CD4-positive, alpha-beta memory T cell (primary cell): ENCODE measurements around the gene PCNA. TPM values are rescaled to one million over a fixed set of nuclear protein-coding genes. Genes with fewer than 3 reads are reported as not detected.

Experiments used
- CTCF ChIA-PET: fragments of 350-600 bp; sonication (Branson Sonifier 250); formaldehyde crosslinking; loops from one replicate; lab custom pipeline; 2021; ENCODE audit warnings: inconsistent platforms; ENCODE audit not compliant: partially characterized antibody; lab: Charles Lee
- POLR2A ChIA-PET: fragments of 350-600 bp; sonication (Branson Sonifier 250); formaldehyde crosslinking; loops from one replicate; lab custom pipeline; 2021; ENCODE audit not compliant: partially characterized antibody; lab: Charles Lee
- DNase-seq, 5 donors: peaks; one replicate each; pipeline versions ENCODE4 v3.0.0 to v3.0.0-alpha.2; 2020 to 2022; ENCODE audit warnings: mixed read lengths in 1 of 5
- H3K27ac ChIP-seq: one replicate; pipeline ENCODE4 v1.7.0; 2013; ENCODE audit warnings: low read depth, low read length
- H3K27me3 ChIP-seq: 2 replicates; pipeline ENCODE4 v1.7.0; 2013; ENCODE audit warnings: mild to moderate bottlenecking, low read length, moderate library complexity; ENCODE audit not compliant: insufficient read depth
- H3K36me3 ChIP-seq: 2 replicates; pipeline ENCODE4 v1.7.0; 2013; ENCODE audit warnings: mild to moderate bottlenecking, low read length, moderate library complexity; ENCODE audit not compliant: insufficient read depth
- H3K4me1 ChIP-seq: 2 replicates; pipeline ENCODE4 v1.7.0; 2013; ENCODE audit warnings: mild to moderate bottlenecking, low read length, moderate library complexity; ENCODE audit not compliant: insufficient read depth
- H3K4me3 ChIP-seq, 2 donors: one replicate each; pipeline ENCODE4 v1.7.0; 2013; ENCODE audit warnings: low read length in 2 of 2, mild to moderate bottlenecking in 1 of 2
- H3K9me3 ChIP-seq, 2 donors: one replicate each; pipeline ENCODE4 v1.7.0; 2013; ENCODE audit warnings: low read length in 2 of 2, control low read depth in 1 of 2; ENCODE audit not compliant: control insufficient read depth in 1 of 2
- H3K27ac Mint-ChIP-seq, 7 donors: one replicate each; pipeline ENCODE4 v1.8.0; 2020 to 2021; ENCODE audit warnings: mixed read lengths in 7 of 7, mild to moderate bottlenecking in 6 of 7, inconsistent platforms in 3 of 7, moderate library complexity in 3 of 7
- H3K27me3 Mint-ChIP-seq, 2 donors: one replicate each; pipeline ENCODE4 v1.8.0; 2020 to 2021; ENCODE audit warnings: mixed read lengths in 2 of 2
- H3K36me3 Mint-ChIP-seq, 2 donors: one replicate each; pipeline ENCODE4 v1.8.0; 2020 to 2021; ENCODE audit warnings: mixed read lengths in 2 of 2, inconsistent platforms in 1 of 2, mild to moderate bottlenecking in 1 of 2
- H3K4me1 Mint-ChIP-seq, 4 donors: one replicate each; pipeline ENCODE4 v1.8.0; 2020 to 2021; ENCODE audit warnings: mixed read lengths in 4 of 4, mild to moderate bottlenecking in 1 of 4
- H3K4me3 Mint-ChIP-seq, 8 donors: one replicate each; pipeline ENCODE4 v1.8.0; 2020 to 2021; ENCODE audit warnings: mixed read lengths in 8 of 8, mild to moderate bottlenecking in 7 of 8, moderate library complexity in 6 of 8, inconsistent platforms in 3 of 8
- H3K9me3 Mint-ChIP-seq, 8 donors: one replicate each; pipeline ENCODE4 v1.8.0; 2020 to 2021; ENCODE audit warnings: mixed read lengths in 8 of 8, mild to moderate bottlenecking in 5 of 8, inconsistent platforms in 3 of 8, moderate library complexity in 1 of 8
- intact Hi-C: fragments of 100-400 bp; cut with micrococcal nuclease; formaldehyde crosslinking; loops from one replicate; pipeline ENCODE4 v1.15.1; 2023
- polyA plus RNA-seq, 2 donors: library from polyadenylated mRNA; unstranded; fragments of 300-500 nt; fragmentation: Illumina TruSeq; gene quantifications; one replicate each; pipeline ENCODE4 v1.2.3, GENCODE V29; 2021
- total RNA-seq, 2 experiments: library from RNA; stranded (reverse); gene quantifications; one replicate each; pipeline ENCODE4 v1.2.3, GENCODE V29; 2021

PCNA gene
- total and polyA plus RNA-seq, 4 experiments from 2014 or later, result 60.0 to 71.9 (median 64.6) TPM

DNA sequence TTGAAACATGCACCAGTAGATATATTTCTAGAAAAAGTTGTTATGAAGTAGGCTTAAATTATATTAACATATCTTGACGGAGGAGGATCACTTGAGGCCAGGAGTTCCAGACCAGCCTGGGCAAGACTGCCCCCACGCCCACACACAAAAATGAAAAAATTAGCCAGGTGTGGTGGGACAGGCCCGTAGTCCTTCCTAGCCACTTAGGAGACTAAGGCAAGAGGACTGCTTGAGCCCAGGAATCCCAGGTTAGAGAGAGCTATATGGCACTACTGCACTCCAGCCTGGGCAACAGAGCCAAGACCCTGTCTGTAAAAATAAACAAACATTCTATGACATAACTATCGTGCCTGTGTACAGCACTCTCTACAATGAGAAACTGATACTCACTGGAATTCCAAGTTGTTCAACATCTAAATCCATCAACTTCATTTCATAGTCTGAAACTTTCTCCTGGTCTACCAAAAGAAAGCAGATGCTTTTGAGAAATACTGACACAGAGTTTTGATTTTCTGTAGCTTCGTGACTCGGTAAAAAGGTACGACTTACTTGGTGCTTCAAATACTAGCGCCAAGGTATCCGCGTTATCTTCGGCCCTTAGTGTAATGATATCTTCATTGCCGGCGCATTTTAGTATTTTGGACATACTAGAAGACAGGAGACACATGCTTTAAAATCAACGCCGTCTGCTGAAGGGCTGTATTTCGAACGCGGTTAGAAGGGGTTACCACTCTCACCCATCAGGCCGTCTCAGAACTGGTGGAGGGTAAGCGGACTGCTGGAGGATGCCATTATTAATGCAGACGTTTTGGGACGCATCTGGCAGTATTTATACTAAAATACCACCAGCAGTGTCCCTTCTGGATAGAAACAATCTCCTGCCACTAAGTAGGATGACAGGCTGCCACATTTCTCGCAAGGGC lies 1.3 kb downstream of the PCNA start:
- no peak for DNase-seq
- no peaks in the 10 kb centered on the region for H3K9me3 ChIP-seq
- ChIA-PET CTCF (interaction anchor here (1.4 to 11.4 kb wide), 3 partner anchors 13 to 73 kb away, joined by 3 to 173 read pairs (median 11); no protein-coding TSS in a partner anchor), POLR2A (interaction anchor here (0.8 to 2.5 kb wide), 9 partner anchors 8 to 307 kb away, joined by 3 to 15 read pairs (median 4); partner anchors contain the start of gene CDS2)
- H3K27ac ChIP-seq, result peak overlapping the region; percentile 72
- H3K27me3 ChIP-seq, result no peaks in the 10 kb centered on the region
- peaks cover 0 to 2% (median 0%) of the 10 kb centered on the region in 8 donors for H3K9me3 Mint-ChIP-seq
- peak overlapping the region; percentile 92 to 97 (median 95) for H3K4me3 Mint-ChIP-seq
- peaks cover 16 to 46% (median 32%) of the 10 kb centered on the region in 4 donors for H3K4me1 Mint-ChIP-seq
- H3K36me3 ChIP-seq, result peaks cover 37% of the 10 kb centered on the region
- peak overlapping the region; percentile 71 to 96 (median 92) for H3K27ac Mint-ChIP-seq
- H3K27me3 Mint-ChIP-seq, result no peaks in the 10 kb centered on the region
- intact Hi-C loops, result loop anchor here (1.0 kb wide), 1 partner anchor 9 kb away; the partner anchor contains the start of gene CDS2
- peaks cover 35% of the 10 kb centered on the region for H3K4me1 ChIP-seq
- peaks cover 13 to 44% of the 10 kb centered on the region in 2 donors for H3K36me3 Mint-ChIP-seq
- peak overlapping the region; percentile 83 to 89 for H3K4me3 ChIP-seq

DNA sequence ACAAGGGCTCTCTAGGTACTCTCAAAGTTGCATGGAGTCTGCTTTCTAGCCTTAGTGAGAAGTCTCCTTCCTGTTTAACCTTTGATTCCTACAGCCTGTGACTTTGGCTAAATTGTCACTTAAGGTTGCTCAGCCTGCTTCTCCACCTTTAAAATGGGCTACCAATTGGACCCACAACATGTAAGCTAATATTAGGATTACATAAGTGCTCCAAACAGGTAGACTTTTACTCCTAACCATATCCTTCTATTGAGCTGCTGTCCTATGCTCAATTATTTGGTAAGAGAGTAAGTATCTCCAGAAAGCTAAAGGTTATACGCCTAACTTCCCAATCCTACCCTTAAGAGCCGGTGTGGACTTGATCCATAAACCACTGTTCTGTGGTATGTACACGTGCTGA lies 2.9 kb downstream of the PCNA start:
- CTCF ChIA-PET, result interaction anchor here (1.4 to 3.4 kb wide), 5 partner anchors 11 to 106 kb away, joined by 3 to 11 read pairs (median 6); no protein-coding TSS in a partner anchor
- Mint-ChIP-seq H3K9me3 (peaks cover 0 to 2% (median 0%) of the 10 kb centered on the region in 8 donors), H3K36me3 (peaks cover 13 to 54% of the 10 kb centered on the region in 2 donors), H3K27ac (peak overlapping the region in 2 of 7 donors; percentile 35 to 93), H3K4me1 (peaks cover 22 to 62% (median 42%) of the 10 kb centered on the region in 4 donors), H3K27me3 (no peaks in the 10 kb centered on the region), H3K4me3 (no peak overlapping the region)
- H3K27ac ChIP-seq, result no peak overlapping the region
- H3K4me3 ChIP-seq, result no peak overlapping the region
- H3K27me3 ChIP-seq, result no peaks in the 10 kb centered on the region
- H3K9me3 ChIP-seq, result no peaks in the 10 kb centered on the region
- H3K36me3 ChIP-seq, result peaks cover 37% of the 10 kb centered on the region
- POLR2A ChIA-PET, result interaction anchor here (3.7 kb wide), 1 partner anchor 10 kb away, joined by 32 read pairs; the partner anchor contains the start of gene CDS2
- intact Hi-C loops, result no loop called here
- DNase-seq, result no peak
- peaks cover 44% of the 10 kb centered on the region for H3K4me1 ChIP-seq

- intact Hi-C loops, result no loop called here
- Histone ChIP-seq H3K9me3 (no peaks in the 10 kb centered on the region), H3K27me3 (no peaks in the 10 kb centered on the region), H3K36me3 (peaks cover 37% of the 10 kb centered on the region), H3K4me3 (no peak overlapping the region), H3K4me1 (peaks cover 43% of the 10 kb centered on the region), H3K27ac (no peak overlapping the region)
- H3K9me3 Mint-ChIP-seq, result no peaks in the 10 kb centered on the region
- H3K4me1 Mint-ChIP-seq, result peaks cover 16 to 53% (median 33%) of the 10 kb centered on the region in 4 donors
- H3K36me3 Mint-ChIP-seq, result peaks cover 13 to 58% of the 10 kb centered on the region in 2 donors
- H3K27me3 Mint-ChIP-seq, result no peaks in the 10 kb centered on the region
- ChIA-PET POLR2A (interaction anchor here (1.1 to 3.7 kb wide), 2 partner anchors 12 to 14 kb away, joined by 5 to 32 read pairs; partner anchors contain the start of gene CDS2), CTCF (no interaction called here)
- peak overlapping the region in 6 of 7 donors; percentile 41 to 98 (median 84) for H3K27ac Mint-ChIP-seq
- DNase-seq, result no peak
- peak overlapping the region in 5 of 8 donors; percentile 7 to 54 (median 25) for H3K4me3 Mint-ChIP-seq
Measured at GRCh38 chr20:5114403-5114802, 5.4 kb downstream of the PCNA start.

DNA sequence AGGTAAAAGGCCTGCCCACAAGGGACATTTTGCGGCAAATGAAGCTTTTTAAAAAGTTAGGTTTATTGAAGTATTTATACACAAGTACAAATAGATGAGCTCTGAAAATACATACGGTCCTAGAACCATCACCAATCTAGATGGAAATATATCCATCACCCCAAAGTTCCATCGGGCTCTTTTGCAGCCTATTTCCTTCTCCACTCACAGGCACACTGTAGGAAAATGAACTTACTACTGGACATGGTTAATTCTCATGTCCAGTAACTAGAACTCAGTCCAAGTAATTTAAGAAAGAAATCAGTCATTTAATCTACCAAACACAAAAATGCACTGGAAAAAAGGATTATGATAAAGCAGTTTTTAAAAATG lies 6.2 kb downstream of the PCNA start:
- H3K36me3 Mint-ChIP-seq, result peaks cover 17 to 61% of the 10 kb centered on the region in 2 donors
- no peaks in the 10 kb centered on the region for H3K9me3 ChIP-seq
- H3K4me3 ChIP-seq, result peak overlapping the region; percentile 86 to 95
- peak overlapping the region; percentile 96 to 99 (median 97) for H3K27ac Mint-ChIP-seq
- H3K27me3 ChIP-seq, result no peaks in the 10 kb centered on the region
- peaks cover 14 to 48% (median 28%) of the 10 kb centered on the region in 4 donors for H3K4me1 Mint-ChIP-seq
- no peaks in the 10 kb centered on the region for H3K27me3 Mint-ChIP-seq
- no peak for DNase-seq
- H3K4me1 ChIP-seq, result peaks cover 38% of the 10 kb centered on the region
- intact Hi-C loops, result no loop called here
- H3K4me3 Mint-ChIP-seq, result peak overlapping the region; percentile 90 to 98 (median 94)
- H3K36me3 ChIP-seq, result peaks cover 44% of the 10 kb centered on the region
- no peaks in the 10 kb centered on the region for H3K9me3 Mint-ChIP-seq
- H3K27ac ChIP-seq, result peak overlapping the region; percentile 93
- POLR2A ChIA-PET, result interaction anchor here (1.1 kb wide), 1 partner anchor 13 kb away, joined by 5 read pairs; no protein-coding TSS in a partner anchor
- CTCF ChIA-PET, result no interaction called here

- CTCF ChIA-PET, result interaction anchor here (1.3 kb wide), 1 partner anchor 18 kb away, joined by 7 read pairs; the partner anchor contains the start of gene CDS2
- Histone ChIP-seq H3K27me3 (no peaks in the 10 kb centered on the region), H3K9me3 (no peaks in the 10 kb centered on the region), H3K27ac (no peak overlapping the region), H3K4me3 (no peak overlapping the region), H3K36me3 (peaks cover 31% of the 10 kb centered on the region), H3K4me1 (peaks cover 19% of the 10 kb centered on the region)
- H3K27me3 Mint-ChIP-seq, result no peaks in the 10 kb centered on the region
- no peak for DNase-seq
- H3K9me3 Mint-ChIP-seq, result no peaks in the 10 kb centered on the region
- POLR2A ChIA-PET, result no interaction called here
- H3K27ac Mint-ChIP-seq, result peak overlapping the region in 5 of 7 donors; percentile 17 to 57 (median 21)
- peaks cover 13 to 40% of the 10 kb centered on the region in 2 donors for H3K36me3 Mint-ChIP-seq
- H3K4me3 Mint-ChIP-seq, result no peak overlapping the region
- H3K4me1 Mint-ChIP-seq, result peaks cover 12 to 29% (median 16%) of the 10 kb centered on the region in 4 donors
- intact Hi-C loops, result no loop called here
Measured at GRCh38 chr20:5109276-5109675, 10.5 kb downstream of the PCNA start.

DNA sequence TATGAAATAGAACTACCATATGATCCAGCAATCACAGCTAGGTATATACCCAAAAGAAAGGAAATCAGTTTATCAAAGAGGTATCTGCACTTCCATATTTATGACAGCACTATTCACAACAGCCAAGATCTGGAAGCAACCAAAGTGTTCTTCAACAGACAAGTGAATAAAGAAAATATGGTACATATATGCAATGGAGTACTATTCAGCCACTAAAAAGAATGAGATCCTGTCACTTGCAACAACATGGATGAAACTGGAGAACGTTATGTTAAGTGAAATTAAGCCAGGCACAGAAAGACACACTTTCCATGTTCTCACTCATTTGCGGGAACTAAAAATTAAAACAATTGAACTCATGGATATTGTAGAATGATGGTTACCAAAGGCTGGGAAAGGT lies 15.3 kb downstream of the PCNA start:
- Histone ChIP-seq H3K9me3 (no peaks in the 10 kb centered on the region), H3K27me3 (no peaks in the 10 kb centered on the region), H3K4me3 (no peak overlapping the region), H3K4me1 (no peaks in the 10 kb centered on the region), H3K36me3 (peaks cover 55% of the 10 kb centered on the region), H3K27ac (no peak overlapping the region)
- H3K36me3 Mint-ChIP-seq, result peaks cover 42 to 60% of the 10 kb centered on the region in 2 donors
- no peak for DNase-seq
- peaks cover 7 to 20% (median 13%) of the 10 kb centered on the region in 4 donors for H3K4me1 Mint-ChIP-seq
- ChIA-PET CTCF (interaction anchor here (1.2 to 5.4 kb wide), 2 partner anchors 8 to 87 kb away, joined by 3 to 36 read pairs; no protein-coding TSS in a partner anchor), POLR2A (interaction anchor here (0.7 kb wide), 1 partner anchor 10 kb away, joined by 3 read pairs; no protein-coding TSS in a partner anchor)
- no peak overlapping the region for H3K4me3 Mint-ChIP-seq
- H3K9me3 Mint-ChIP-seq, result no peaks in the 10 kb centered on the region
- H3K27me3 Mint-ChIP-seq, result no peaks in the 10 kb centered on the region
- H3K27ac Mint-ChIP-seq, result peak overlapping the region in 2 of 7 donors; percentile 25 to 52
- intact Hi-C loops, result no loop called here
